ENCODE data around the gene VEGFD. TPM values are rescaled to one million over a fixed set of nuclear protein-coding genes. Genes with fewer than 3 reads are reported as not detected.

VEGFD gene, protein sequence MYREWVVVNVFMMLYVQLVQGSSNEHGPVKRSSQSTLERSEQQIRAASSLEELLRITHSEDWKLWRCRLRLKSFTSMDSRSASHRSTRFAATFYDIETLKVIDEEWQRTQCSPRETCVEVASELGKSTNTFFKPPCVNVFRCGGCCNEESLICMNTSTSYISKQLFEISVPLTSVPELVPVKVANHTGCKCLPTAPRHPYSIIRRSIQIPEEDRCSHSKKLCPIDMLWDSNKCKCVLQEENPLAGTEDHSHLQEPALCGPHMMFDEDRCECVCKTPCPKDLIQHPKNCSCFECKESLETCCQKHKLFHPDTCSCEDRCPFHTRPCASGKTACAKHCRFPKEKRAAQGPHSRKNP
- total RNA-seq (2022; extraction: Qiagen RNA extraction), result 0.14 to 0.57 TPM (median 0.22 TPM) in 5 replicates

DNA sequence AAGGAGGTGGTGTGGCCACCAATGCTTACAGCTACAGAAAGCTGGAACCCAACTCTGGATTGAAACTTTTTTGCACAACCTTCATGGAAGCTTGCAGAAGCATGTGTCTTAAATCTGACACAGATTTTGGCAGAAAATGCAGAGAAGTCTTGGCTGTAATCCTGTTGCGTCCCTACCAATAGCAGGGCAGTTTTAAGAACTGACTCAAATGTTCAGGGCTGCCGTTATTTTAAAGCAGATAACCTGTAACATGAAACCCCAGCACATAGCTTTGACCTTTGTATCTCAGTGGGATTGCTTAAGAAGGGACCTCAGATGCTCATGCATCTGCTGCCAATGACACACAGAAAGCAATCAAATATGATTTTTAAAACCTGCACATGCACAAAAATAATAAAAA is at the start of gene VEGFD:
Gene VEGFD, minus strand, starts transcription at position 110 of the 400 bp plus-strand sequence. CDS start 467 bp downstream, outside the sequence.

DNA sequence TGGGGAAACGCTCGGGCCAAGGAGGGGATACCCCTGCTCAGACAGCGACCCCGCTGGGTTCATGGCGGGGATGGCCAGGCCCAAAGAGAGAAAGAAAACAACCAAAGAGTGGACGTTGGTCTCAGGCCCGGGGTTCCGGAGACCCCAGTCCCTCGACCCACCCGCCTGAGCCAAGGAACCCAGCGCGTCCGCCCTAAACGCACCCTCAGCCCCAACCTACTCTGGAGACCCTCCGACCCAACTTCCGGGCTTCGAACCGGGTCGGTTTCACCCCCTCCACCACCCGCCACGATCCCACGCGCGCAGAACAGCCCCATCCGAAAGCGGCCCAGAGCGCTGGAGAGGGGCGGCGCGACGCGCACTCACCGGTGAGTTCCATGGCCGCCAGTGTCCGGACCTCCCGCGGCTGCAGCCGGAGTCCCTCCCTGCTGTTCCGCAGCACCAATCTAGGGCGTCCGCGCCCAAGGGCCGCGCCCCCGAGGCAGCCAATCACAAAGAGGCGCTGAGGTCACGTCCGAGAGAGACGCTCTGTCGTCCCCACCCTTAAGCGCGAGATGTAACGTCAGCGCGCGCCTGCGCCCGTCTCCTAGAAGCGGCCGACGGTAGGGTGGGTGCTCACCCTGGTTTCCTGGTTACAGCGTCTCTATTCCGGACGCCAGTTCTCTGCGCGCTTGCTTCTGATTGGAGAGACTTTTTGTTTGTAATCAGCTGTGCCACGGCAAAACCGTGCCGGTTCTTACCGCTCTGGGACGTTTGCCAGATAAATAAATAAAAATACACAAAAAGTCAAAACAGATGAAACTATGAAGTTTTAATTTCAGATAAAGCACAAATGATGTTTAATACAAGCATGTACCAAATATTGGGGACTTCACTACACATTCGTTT is 48.8 kb downstream of the VEGFD start, which contains the start of gene PIGA:
Gene PIGA, minus strand, starts transcription at position 389 of the 888 bp plus-strand sequence. CDS start 3,593 bp downstream, outside the sequence.

DNA sequence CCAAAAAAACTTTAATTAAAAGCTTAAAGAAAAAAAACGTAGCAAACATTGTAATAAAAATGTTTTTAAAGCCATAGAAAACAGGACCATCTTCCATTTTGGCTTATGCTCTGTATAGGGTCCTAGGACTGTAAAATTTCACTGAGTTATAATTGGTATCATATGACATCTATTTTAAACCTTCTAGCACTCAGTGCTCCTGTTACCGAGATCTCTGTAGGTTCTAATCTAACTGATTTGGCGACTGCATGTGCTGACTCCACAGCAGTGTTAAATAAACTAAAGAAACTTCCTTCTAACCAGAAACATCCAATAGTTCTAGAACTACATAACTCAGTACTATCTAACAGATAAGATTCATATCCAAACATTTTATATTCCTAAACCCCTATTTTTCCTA is 68.7 kb downstream of the VEGFD start, which contains the start of gene ASB11:
Gene ASB11, minus strand, starts transcription at position 132 of the 400 bp plus-strand sequence. Its CDS starts 35 bp downstream, at position 97.

Other genes starting within 250 kb of the VEGFD start
- gene ASB9, start 114.3 kb downstream of the VEGFD start, total RNA-seq (2022; extraction: Qiagen RNA extraction), result 19.5 to 25.3 TPM (median 21.0 TPM) in 5 replicates
- gene ASB11, start 68.8 kb downstream of the VEGFD start, total RNA-seq (2022; extraction: Qiagen RNA extraction), result not detected in 5 replicates
- 6.3 to 10.2 TPM (median 8.9 TPM) in 5 replicates for gene PIGA, start 48.9 kb downstream of the VEGFD start, total RNA-seq (2022; extraction: Qiagen RNA extraction)
- 51.4 to 54.5 TPM (median 52.4 TPM) in 5 replicates for gene PIR, start 108.9 kb upstream of the VEGFD start, total RNA-seq (2022; extraction: Qiagen RNA extraction)
- gene BMX, start 116.4 kb upstream of the VEGFD start, total RNA-seq (2022; extraction: Qiagen RNA extraction), result not detected in 5 replicates
- gene ACE2, start 216.5 kb upstream of the VEGFD start, total RNA-seq (2022; extraction: Qiagen RNA extraction), result 0.05 TPM in 1 of 5 replicates, not detected in the others

All from A549 treated with Mapracorat at 1 μM for 4 hours (cell line).